Suppressor macrophage treated with lipopolysaccharide for 1 hour (primary cell): ENCODE measurements around the gene PCSK6.

Experiments used
- DNase-seq, 3 donors: peaks; one replicate each; pipeline ENCODE4 v3.0.0-alpha.2; 2020 to 2022

The PCSK6 gene

DNA sequence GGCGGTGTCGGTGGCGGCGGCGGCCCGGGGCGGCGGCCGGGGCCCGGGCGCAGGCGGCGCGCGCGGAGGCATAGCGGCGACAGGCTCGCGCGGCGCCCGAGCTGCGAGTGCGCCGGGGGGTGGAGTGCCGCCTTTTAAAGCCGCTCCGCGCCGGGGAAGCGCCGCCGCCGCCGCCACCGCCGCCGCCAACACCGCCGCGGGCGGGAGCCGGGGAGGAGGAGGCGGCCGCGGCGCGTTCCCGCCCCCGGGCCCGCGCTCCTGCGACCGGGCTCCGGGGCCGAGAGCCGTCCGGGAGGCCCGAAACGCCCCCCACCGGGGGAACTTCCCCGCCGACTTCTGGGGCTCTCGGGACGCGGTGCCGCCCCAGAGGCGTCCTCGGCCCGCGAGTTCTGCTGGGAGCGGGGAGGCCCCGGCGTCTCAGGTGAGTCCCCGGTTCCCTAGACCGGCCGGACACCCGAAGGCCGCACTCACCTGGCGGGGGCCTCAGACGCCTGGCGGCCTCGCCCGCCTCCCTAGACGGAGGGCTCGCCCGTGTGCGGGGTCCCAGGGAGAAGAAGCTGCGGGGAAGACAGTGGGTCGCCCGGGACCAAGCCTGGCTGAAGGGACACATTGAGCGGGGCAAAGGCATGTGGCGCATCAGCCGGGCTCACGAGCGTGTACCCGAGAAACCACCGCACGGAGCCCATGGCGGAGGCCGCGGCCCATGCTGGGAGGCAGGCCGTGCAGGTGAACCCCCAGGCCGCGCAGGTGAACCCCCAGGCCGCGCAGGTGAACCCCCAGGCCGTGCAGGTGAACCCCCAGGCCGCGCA lies at the start of gene PCSK6:
PCSK6 (minus strand) TSS at position 109 of the 809 bp plus-strand sequence; CDS start at position 72, 37 bp downstream.
- peak in 2 of 3 donors; percentile 57 to 78 for DNase-seq

DNA sequence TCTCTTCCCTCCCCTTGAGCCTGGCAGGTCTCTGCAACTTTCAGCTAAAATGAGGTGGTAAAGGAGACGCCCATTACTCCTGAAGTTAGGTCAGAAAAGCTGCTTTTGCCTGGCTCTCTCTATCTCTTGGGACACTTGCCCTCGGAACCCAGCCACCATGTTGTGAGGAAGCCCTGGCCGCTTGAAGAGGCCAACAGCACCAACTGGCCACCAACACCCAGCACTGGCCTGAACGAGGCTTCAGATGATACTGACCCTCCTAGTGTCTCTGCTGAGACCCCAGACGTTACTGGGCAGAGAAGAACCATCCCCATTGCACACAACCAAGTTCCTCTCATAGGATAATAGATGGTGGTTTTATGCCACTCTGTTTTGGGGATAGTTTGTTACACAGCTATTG lies 49.5 kb upstream of the PCSK6 start:
- DNase-seq, result no peak

DNA sequence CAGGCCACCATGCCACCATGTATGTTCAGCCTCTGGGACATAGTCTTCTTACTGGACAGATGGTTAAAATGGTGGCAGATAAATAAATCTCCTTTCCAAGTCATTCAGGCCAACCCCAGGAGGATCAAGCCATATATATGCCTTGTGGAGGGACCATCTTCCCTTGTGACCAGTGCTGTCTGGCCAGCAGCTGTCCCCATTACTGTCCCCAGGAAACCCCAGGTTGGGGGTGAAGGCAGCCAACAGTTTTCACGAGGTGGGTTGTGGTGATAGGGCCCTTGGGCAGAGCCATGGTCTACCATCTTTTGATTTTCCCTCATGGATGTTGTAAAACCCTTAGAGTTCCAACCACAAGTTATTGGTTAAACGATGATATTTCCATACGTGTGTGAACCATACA lies 48.7 kb upstream of the PCSK6 start:
- no peak for DNase-seq

DNA sequence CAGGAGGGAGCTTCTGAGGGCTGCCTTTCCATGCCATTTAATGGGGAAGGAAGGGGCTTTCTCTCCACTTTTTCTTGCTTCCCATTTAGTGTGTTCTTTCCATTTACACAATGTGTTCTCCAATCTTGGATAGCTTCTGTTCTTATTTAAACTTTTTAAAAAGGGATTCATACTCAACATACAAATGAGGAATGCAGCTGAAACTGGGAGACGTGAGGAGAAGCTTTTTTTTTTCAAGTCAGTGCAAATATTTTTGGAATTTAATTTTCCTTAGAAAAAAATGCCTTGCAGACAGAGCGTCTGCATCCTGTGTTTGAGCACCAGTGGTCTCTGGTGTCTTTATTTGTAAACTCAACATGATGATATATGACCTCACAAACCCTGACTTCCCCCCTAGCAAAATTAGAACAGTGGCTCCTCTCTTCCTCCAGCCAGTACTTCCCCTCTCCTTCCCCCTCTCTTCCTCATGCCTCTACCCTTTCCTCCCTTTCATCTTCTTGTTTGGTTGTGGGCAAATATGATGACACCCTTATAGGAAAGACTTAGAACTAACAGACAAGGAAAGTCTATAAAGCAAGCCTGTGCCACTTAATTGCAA lies 48.1 kb upstream of the PCSK6 start:
- peak; percentile 22 to 45 (median 36) for DNase-seq

DNA sequence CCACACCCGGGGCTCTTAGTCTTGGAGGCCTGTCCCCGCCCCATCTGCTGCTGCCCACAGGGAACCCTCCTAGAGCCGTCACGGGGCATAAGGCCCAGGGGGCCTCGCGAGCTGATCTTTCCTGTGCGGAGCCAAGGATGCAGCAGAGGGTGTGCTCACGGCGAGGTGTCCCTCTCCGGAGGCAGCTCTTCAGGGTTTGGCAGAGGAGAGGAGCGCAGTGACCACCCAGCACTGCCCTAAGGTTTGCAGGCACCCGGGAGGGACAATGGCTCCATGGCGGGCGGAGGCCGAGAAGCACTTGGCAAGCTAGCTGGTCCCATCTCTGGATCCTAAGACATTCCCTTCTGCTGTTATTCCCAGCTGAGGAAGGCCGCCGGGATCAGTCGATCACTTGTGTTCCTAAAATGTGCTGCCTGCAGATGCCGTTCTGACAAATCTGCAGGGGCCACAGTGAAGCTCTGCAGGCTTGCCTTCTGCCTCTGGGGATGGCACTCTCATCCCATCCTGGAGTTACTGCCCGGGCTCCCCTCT lies 47.4 kb upstream of the PCSK6 start:
- no peak for DNase-seq

DNA sequence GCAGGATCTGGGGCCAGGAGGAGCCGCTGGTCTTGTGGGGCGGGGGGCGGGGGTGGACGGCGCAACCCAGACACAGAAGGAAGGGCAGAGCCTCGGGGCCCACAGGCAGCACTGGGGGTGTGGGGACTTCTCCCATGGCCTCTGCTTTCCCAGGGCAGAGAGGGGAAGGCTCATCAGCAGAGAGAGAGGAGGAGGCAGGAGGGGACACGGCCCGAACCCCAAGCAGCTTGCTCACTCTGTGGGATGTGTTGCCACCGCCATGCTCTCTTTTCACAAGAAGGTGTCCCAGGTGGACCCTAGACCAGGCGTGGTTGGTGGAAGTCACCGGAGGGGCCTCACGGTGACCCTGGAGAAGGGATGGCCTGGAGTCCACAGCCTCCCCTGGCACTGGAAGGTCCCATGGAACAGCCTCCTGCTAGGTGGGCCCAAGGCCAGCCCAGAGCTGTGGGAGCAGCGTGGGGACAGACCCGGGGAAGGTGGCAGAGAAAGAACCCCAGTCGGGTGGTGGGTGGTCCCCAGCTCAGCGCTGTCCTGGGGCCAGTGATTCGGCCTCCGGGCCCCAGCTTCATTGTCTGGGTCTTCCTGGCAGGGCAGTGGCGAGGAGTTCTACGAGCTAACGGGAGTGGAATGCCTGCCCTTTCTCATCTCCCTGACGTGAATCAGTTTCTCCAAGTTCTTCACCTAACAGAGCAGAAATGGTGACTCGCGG lies 46.8 kb upstream of the PCSK6 start:
- no peak for DNase-seq

DNA sequence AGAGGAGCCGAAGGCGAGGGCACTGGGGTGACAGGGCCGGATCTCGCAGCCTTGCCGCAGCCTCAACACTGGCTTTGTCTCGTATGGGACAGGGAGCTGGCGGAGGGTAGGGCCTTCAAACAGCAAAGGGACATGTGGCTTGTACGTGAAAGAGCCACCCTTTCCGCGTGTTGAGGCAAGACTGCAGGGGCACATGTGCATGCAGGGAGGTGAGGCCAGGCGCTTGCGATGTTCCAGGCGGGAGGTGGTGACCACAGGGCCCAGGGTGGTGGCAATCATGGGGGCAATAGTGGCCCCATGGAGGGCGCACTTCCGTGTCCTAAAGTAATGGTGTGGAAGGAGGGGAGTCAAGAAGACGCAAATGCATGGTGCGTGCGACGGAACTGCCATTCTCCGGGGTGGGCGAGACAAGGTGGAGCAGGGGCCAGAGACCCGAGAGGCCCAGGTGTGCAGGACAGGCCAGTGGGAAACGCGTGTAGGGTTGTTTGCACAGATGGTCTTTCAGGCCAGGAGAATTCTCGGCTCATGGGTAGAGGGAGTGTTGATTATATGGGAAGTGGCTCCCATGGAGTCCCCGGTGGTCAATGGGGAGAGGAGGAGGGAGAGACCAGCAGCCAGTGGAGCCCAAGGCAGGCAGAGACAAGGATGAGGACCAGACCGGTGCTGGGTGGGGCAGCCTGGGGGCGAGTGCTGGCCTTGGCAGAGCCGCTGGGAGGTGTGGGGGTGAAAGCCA lies 45.8 kb upstream of the PCSK6 start:
- DNase-seq, result no peak

DNA sequence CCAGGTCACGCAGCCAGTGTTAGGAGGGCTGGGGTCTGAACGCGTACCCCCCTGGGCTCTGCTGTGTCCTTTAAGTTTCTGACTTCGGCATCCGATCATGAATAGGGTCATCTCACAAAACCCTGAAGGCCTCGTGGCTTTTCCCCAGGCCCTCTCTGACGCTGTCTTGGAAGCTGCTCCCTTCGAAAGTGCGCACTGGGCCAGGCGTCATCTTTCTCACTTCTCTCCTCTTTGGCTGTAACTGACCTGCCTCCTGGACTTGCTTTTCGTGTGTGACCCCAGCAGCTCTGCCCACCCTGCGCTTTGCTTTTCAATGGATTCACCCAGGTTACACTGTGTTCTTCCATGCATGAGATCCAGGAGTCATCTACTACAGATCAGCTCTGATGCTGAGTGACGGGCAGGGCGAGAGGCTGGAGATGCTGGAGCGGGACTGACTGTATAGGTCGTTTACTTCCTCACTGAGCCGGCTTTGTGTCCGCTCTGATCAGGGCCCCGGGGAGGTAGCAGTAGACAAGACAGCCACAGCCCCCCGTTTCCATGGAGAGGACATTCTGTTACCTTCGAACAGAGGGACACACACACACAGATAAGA lies 45.0 kb upstream of the PCSK6 start:
- no peak for DNase-seq

DNA sequence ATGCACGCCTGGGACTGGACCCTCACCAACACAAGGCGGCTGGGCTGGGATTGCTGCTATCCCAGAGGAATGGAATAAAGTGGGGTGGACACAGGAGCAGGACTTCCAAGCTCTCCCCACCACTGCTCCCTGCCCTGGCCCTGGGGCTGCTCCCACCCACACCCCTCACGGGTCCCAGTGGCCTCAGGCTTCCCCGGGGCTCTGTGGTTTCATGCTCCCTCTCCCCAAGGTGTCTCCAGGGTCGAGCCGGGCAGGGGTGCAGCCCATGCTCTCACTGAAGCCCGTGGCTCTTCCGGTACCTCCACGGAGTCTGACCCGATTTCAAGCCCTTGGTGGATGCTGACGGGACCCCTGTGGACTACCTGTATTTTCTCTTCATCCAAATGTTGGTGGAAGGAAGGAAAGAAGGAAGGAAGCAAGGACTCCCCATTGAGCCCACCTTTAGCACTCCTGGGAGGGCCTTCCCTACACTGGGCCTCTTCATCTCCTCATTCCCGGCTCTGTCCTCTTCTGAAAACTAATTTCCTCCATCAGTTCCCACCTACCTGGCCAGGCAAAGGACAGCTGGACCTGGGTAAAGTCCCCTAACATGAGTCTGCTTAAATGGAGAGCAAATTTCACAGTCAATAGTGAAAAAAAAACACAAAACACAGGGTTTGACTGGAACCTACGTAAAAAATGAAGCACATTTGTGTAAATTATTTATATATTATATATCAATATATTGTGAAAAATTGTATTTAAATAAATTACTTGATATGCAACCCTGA lies 44.0 kb upstream of the PCSK6 start:
- no peak for DNase-seq

DNA sequence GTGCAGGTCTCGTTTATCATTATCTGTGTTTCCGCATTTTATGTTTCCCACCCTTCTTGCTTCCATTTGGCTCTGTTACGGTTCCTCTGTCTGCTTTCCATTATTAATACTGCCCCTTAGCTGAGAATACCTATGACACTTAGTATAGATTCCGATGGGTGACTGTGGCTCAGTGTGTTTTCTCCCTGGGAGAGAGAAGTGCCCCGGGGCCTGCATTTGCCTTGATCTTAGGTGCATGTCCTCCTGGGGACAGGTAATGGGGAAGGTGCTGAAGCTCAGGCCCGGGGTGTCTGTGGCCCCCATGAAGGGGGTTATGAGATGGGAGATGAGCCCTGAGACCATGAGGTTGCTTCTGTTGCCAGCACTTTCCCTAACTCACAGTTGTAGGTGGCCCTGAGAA lies 43.4 kb upstream of the PCSK6 start:
- no peak for DNase-seq

DNA sequence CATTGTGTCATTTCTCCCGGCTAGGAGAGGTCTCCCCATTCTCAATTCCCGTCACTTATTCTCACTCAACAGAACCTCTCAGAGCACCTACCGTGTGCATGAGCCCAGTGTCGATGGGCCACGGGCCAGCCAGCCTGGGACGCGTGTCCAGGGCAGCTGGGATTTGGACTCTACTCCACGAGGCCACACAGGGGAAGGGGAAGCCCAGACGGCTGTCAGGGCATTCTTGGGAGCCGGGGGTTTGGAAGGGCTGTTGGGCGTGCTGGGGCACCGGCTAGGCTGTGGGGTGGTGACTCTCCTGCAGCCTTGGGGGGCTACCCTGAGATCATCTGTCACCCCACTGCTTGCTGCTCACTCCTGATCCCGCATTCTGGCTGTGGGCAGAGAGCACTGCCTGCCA lies 41.7 kb upstream of the PCSK6 start:
- no peak for DNase-seq

DNA sequence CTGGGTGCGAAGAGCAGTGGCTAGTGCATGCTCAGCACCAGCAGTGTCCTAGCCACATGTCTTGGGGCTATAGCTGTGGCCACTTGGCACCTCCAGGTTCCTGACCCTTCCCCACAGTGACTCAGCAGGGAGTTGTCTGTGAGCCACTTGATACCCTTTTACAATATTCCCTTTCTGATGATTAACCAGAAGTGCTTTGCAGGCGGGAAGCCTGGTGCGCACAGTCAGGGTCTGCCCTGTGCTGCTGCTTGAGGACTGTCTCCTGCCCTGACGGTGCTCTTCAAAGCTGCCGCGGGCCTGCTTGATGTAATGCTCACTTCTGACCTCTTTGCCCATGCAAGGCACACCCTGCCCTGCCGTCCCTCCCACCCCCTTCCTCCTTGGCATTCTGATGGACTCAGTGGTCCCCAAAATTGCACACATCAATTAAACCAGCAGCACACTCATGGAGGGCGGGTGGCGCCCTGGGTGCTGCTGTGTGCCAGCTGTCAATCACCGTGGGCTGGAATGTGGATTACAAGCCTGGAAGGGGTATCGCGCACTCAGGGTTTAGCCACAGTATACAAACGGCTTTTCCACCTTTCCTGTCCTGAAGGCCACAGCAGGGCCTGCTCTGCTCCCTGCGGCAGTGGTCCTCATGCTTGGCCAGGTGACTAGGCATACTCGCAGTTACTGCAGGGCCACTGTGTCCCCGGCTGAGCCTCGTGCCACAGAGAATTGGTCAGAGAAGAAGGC lies 40.9 kb upstream of the PCSK6 start:
- no peak for DNase-seq

DNA sequence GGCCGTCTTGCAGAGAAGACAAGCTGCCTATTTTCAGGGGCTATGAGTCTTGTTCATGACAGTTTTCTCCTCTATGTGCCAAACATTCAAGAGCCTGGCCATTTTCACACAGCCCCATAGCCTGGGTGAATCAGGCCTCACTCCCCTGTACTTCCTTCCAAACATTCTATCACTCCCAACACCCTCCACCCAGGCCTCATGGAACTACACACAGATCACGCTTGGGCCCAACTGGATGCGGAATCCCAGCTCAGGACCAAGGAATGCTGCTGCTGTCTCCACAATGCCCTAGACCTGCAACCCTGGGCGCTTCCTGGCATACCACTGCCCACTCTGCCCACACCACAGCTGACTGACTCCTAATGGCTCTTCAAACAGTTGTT lies 39.4 kb upstream of the PCSK6 start:
- no peak for DNase-seq

DNA sequence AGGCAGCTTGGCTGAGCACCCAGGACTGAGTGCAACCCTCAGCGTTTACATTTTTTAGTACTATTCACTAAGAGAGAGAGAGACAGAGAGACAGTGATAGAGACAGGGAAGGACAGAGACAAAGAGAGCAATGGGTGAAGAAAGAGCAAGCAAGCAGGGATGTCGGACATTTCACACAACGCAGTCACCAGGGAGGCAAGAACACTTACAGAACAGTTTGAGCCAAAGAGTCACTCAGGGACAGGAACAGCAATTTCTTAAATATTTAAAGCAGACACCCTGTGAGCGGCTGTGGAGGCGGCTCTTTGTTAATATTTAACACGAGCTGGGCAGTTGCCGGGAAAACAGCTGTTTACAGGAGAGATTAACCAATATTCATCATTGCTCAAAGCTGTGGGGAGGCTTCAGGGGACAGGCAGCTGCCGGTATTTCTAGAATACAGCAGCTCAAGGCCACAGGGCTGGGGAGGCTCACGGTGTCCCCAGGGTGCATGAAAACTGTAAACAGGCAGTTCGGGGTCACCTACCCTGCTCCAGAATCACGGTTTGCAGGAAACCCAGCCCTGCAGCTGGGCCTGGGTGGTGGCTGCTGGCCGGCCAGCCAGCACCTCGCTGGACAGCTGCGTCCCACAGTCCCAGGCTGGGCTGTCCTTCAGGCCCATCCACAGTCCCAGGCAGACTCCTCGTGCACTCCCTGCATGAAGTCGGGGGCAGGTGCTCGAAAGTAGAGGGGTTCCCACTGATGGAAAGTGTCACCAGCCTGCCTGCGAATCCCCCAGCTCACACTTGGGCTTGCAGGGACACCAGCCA lies 38.8 kb upstream of the PCSK6 start:
- DNase-seq, result peak in 1 of 3 donors; percentile 23

DNA sequence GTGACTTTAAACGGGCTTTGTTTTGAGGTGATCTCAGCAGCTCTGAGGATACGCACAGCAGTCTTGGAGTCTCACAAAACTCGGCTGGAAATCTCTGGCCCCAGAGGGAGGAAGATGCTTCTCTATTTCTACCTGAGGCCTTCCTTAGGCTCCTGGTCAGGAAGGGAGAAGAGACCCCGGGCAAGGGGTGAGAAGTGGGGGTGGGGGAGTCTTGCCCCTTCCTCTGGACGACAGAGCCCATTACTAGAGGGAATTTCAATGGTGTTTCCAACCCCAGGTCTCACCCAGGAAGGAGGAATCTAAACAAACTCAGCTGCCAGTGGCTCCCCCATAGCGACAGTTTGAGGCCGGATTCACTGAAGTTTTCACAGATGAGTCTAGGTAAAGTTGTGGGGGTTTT lies 37.4 kb upstream of the PCSK6 start:
- DNase-seq, result no peak

DNA sequence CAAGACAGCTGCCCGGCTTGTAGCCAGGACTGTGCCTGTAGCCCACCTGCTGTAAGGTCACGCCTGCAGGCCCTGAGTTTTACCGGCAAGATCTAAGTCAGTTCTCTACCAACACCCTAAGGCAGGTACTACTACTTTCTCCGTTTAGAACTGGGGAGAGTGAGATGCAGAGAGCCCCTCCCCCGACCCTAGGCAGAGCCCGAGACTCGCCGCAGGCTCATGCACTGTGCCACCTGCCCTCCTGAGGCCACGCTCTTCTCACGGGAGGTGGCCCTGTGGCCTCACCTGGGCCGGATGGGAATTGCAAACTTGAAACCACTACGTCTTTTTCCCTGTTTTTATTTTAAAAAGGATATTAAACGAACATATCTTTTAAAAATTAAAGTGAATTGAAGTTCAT lies 36.9 kb upstream of the PCSK6 start:
- no peak for DNase-seq

DNA sequence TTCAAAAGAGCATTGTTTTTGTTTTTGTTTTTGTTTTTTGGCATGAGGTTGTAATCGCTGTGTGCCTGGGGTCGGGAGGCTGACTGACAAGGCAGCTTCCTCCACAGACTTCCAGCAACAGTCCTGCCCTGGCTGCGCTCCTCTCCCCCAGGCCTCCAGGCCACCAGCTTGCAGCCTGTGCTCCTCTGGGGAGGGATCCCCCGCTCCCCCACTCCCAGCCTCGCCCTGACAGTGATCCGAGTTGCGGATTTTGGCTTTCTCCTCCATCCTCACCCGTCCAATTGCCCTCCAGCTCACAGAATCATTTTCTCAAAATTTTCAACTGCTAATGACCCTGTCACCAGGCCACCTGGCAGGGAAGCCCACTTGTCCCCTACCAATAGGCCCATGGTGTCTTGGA lies 36.5 kb upstream of the PCSK6 start:
- no peak for DNase-seq

DNA sequence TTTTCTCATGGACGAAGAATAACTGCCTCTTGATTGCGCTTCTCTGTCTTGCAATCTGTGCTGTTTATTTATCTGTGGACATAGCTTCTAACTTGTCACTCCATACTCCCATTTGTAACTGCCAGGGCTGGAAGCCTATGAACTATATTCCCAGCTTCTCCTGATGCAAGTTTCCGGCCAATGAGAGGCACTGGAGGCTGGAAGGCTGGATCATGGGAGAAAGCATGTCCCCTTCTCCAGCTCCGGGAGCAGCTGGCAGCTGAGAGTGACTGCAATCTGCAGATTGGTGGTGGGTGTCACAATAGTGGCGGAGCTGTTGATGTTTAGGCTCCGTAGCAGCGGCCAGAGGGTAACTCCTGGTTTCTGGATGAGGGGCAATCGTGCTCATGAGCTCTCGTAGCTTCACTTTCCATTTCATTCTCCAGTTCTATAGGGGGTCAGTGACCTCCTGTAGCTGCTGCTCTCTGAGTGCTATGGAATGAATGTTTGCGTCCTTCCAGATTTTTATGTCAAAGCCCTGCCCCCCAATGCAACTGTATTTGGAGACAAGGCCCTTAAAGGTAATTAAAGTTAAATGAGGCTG lies 35.7 kb upstream of the PCSK6 start:
- DNase-seq, result no peak

DNA sequence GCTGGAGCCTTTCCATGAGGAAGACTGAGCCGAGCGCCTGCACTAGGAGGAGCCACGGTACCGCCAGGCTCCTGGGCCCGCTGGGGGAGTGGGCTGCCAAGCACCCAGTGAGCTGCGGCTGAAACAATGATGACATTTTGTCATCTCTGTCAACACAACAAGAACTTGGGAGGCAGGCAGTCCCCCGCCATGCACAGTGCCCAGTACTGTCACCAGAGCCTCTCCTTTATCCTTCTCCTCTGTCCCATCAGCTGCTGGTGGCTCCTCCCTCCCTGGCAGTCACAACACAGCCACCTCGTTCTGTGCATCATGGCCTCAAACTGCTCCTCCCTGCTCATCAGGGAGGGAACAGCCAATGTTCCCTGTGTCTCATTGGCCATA lies 34.0 kb upstream of the PCSK6 start:
- DNase-seq, result no peak
